IPS-18c (cell line): ENCODE data around the gene PCDH9.

Source experiments
- H3K4me3 ChIP-seq: 2 replicates; pipeline ENCODE4 v1.7.0; 2013; ENCODE audit warnings: low read depth, mild to moderate bottlenecking, low read length, moderate library complexity; ENCODE audit not compliant: insufficient read depth
- H3K9me3 ChIP-seq: one replicate; pipeline ENCODE4 v1.6.1; 2013; ENCODE audit warnings: mild to moderate bottlenecking, low read length, moderate library complexity; ENCODE audit not compliant: control insufficient read depth, insufficient read depth

The PCDH9 gene

GRCh38 chr13:66563076-66563475, 667.1 kb downstream of the PCDH9 start:
- H3K9me3 ChIP-seq, result no peaks in the 10 kb centered on the region

GRCh38 chr13:66562054-66562453, 668.1 kb downstream of the PCDH9 start:
- H3K4me3 ChIP-seq, result no peak overlapping the region
- no peaks in the 10 kb centered on the region for H3K9me3 ChIP-seq

More at GRCh38 chr13:66563076-66563475, 667.1 kb downstream of the PCDH9 start:
- H3K4me3 ChIP-seq, result no peak overlapping the region

GRCh38 chr13:66560991-66561390, 669.1 kb downstream of the PCDH9 start:
- H3K4me3 ChIP-seq, result no peak overlapping the region

GRCh38 chr13:66560189-66560588, 669.9 kb downstream of the PCDH9 start:
- Histone ChIP-seq H3K4me3 (no peak overlapping the region), H3K9me3 (no peaks in the 10 kb centered on the region)

More at GRCh38 chr13:66560991-66561390, 669.1 kb downstream of the PCDH9 start:
- H3K9me3 ChIP-seq, result no peaks in the 10 kb centered on the region

GRCh38 chr13:66559093-66559492, 671.0 kb downstream of the PCDH9 start:
- Histone ChIP-seq H3K4me3 (no peak overlapping the region), H3K9me3 (no peaks in the 10 kb centered on the region)

GRCh38 chr13:66558506-66558905, 671.6 kb downstream of the PCDH9 start:
- Histone ChIP-seq H3K4me3 (no peak overlapping the region), H3K9me3 (no peaks in the 10 kb centered on the region)

GRCh38 chr13:66557357-66557756, 672.8 kb downstream of the PCDH9 start:
- H3K9me3 ChIP-seq, result no peaks in the 10 kb centered on the region
- H3K4me3 ChIP-seq, result no peak overlapping the region

GRCh38 chr13:66556306-66556705, 673.8 kb downstream of the PCDH9 start:
- Histone ChIP-seq H3K9me3 (no peaks in the 10 kb centered on the region), H3K4me3 (no peak overlapping the region)

GRCh38 chr13:66553391-66553790, 676.7 kb downstream of the PCDH9 start:
- no peaks in the 10 kb centered on the region for H3K9me3 ChIP-seq
- no peak overlapping the region for H3K4me3 ChIP-seq

GRCh38 chr13:66551128-66551527, 679.0 kb downstream of the PCDH9 start:
- Histone ChIP-seq H3K9me3 (no peaks in the 10 kb centered on the region), H3K4me3 (no peak overlapping the region)

GRCh38 chr13:66547685-66548084, 682.5 kb downstream of the PCDH9 start:
- no peaks in the 10 kb centered on the region for H3K9me3 ChIP-seq
- no peak overlapping the region for H3K4me3 ChIP-seq

GRCh38 chr13:66546534-66547379, 683.4 kb downstream of the PCDH9 start:
- Histone ChIP-seq H3K4me3 (no peak overlapping the region), H3K9me3 (no peaks in the 10 kb centered on the region)

GRCh38 chr13:66543780-66544179, 686.4 kb downstream of the PCDH9 start:
- no peaks in the 10 kb centered on the region for H3K9me3 ChIP-seq

GRCh38 chr13:66537417-66537816, 692.7 kb downstream of the PCDH9 start:
- Histone ChIP-seq H3K4me3 (no peak overlapping the region), H3K9me3 (no peaks in the 10 kb centered on the region)

More at GRCh38 chr13:66543780-66544179, 686.4 kb downstream of the PCDH9 start:
- H3K4me3 ChIP-seq, result no peak overlapping the region

- Histone ChIP-seq H3K9me3 (no peaks in the 10 kb centered on the region), H3K4me3 (no peak overlapping the region)
These were observed 693.4 kb downstream of the PCDH9 start for GRCh38 chr13:66536746-66537145.

- no peak overlapping the region for H3K4me3 ChIP-seq
- H3K9me3 ChIP-seq, result no peaks in the 10 kb centered on the region
These were observed 695.6 kb downstream of the PCDH9 start for GRCh38 chr13:66534561-66534960.

GRCh38 chr13:66532845-66533244, 697.3 kb downstream of the PCDH9 start:
- no peak overlapping the region for H3K4me3 ChIP-seq
- H3K9me3 ChIP-seq, result no peaks in the 10 kb centered on the region

- H3K4me3 ChIP-seq, result no peak overlapping the region
- no peaks in the 10 kb centered on the region for H3K9me3 ChIP-seq
These were observed 698.0 kb downstream of the PCDH9 start for GRCh38 chr13:66532146-66532545.

- no peaks in the 10 kb centered on the region for H3K9me3 ChIP-seq
- no peak overlapping the region for H3K4me3 ChIP-seq
These were observed 699.5 kb downstream of the PCDH9 start for GRCh38 chr13:66530686-66531085.
